Gastroesophageal sphincter (tissue), 3 donors: ENCODE data around the gene PPP1R12C.

Source experiments
- EP300 ChIP-seq: sonication (generic); formaldehyde crosslinking; IDR thresholded peaks from one replicate; pipeline ENCODE4 v1.6.1; 2017; ENCODE audit warnings: antibody characterized with exemption, mild to moderate bottlenecking
- POLR2A ChIP-seq, 2 donors: fragments of 450-650 bp; IDR thresholded peaks; one replicate each; pipeline ENCODE4 v1.6.1; 2017; ENCODE audit warnings: antibody characterized with exemption in 2 of 2, mild to moderate bottlenecking in 2 of 2, moderate library complexity in 1 of 2
- POLR2AphosphoS5 ChIP-seq: sonication (generic); formaldehyde crosslinking; IDR thresholded peaks from one replicate; pipeline ENCODE4 v1.6.1; 2017; ENCODE audit warnings: antibody characterized with exemption
- TF ChIP-seq, protein P1 (sequence below), 4 experiments: fragments of 200-600 bp in 2 of 4; fragments of 450-650 bp in 2 of 4; sonication (generic) in 1 of 4; IDR thresholded peaks; one replicate each; pipeline ENCODE4 v1.5.1; 2017 to 2019; ENCODE audit warnings: antibody characterized with exemption in 4 of 4, mild to moderate bottlenecking in 2 of 4, moderate library complexity in 2 of 4

DNA sequence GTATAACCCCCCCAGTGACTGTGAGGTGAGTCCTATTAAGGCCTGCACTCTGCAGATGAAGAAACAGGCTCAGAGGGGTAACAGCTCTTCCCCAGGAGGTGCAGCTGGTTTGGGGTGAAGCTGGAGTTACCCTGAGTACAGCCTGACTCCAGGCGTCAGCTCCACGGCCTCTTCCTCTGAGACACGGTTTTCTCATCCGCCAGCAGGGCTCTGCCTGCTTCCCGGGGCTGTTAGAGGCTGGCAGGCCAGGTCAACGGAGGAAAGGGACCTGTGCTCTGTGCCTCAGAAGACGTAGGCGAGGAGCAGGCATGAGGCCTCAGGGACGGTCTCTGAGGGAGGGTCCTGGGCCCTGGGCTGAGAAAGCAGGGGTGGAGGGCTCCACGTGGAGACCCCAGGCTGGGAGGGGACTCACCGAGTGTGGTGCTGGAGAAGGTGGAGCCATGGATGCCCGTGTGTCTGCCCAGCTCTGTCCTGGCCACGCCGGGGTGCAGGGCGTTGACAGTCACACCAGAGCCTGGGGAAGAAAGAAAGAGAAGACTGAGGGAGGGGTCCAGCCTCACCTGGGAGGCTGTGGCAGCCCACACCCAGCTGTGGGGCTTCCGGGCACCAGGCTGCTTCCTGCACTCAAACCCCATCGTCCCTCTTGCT lies 70.3 kb downstream of the PPP1R12C start:
- TF ChIP-seq, protein P1, sequence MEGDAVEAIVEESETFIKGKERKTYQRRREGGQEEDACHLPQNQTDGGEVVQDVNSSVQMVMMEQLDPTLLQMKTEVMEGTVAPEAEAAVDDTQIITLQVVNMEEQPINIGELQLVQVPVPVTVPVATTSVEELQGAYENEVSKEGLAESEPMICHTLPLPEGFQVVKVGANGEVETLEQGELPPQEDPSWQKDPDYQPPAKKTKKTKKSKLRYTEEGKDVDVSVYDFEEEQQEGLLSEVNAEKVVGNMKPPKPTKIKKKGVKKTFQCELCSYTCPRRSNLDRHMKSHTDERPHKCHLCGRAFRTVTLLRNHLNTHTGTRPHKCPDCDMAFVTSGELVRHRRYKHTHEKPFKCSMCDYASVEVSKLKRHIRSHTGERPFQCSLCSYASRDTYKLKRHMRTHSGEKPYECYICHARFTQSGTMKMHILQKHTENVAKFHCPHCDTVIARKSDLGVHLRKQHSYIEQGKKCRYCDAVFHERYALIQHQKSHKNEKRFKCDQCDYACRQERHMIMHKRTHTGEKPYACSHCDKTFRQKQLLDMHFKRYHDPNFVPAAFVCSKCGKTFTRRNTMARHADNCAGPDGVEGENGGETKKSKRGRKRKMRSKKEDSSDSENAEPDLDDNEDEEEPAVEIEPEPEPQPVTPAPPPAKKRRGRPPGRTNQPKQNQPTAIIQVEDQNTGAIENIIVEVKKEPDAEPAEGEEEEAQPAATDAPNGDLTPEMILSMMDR (IDR thresholded peaks at IDR 0.05): no peak
- no peak for TF ChIP-seq POLR2A (IDR thresholded peaks at IDR 0.05)
- no peak for TF ChIP-seq EP300
- no peak for TF ChIP-seq POLR2AphosphoS5
